ENCODE data around the gene PANX3.

PANX3 gene

GRCh38 chr11:124612567-124613246 is 1.5 kb downstream of the PANX3 start:
- DNase-seq (ENCODE audit: low read depth): no peak

- no peak for DNase-seq (ENCODE audit: low read depth)
Measured at GRCh38 chr11:124618863-124619262, 7.6 kb downstream of the PANX3 start.

GRCh38 chr11:124622531-124623451 is 11.6 kb downstream of the PANX3 start, which contains the start of gene TBRG1:
TSS of gene TBRG1 (plus strand) at chr11:124622864. CDS start at chr11:124623084, 220 bp downstream.
- DNase-seq (ENCODE audit: low read depth): peak; percentile 69

- DNase-seq (ENCODE audit: low read depth): no peak
Measured at GRCh38 chr11:124623861-124624525, 12.8 kb downstream of the PANX3 start.

- no peak for DNase-seq (ENCODE audit: low read depth)
Measured at GRCh38 chr11:124625504-124626168, 14.4 kb downstream of the PANX3 start.

GRCh38 chr11:124627546-124627945 is 16.3 kb downstream of the PANX3 start:
- no peak for DNase-seq (ENCODE audit: low read depth)

- DNase-seq (ENCODE audit: low read depth): no peak
Measured at GRCh38 chr11:124629961-124630360, 18.7 kb downstream of the PANX3 start.

- no peak for DNase-seq (ENCODE audit: low read depth)
Measured at GRCh38 chr11:124633355-124633754, 22.1 kb downstream of the PANX3 start.

GRCh38 chr11:124635932-124636331 is 24.7 kb downstream of the PANX3 start:
- DNase-seq (ENCODE audit: low read depth): no peak

- no peak for DNase-seq (ENCODE audit: low read depth)
Measured at GRCh38 chr11:124638500-124638899, 27.3 kb downstream of the PANX3 start.

GRCh38 chr11:124639186-124639585 is 28.0 kb downstream of the PANX3 start:
- DNase-seq (ENCODE audit: low read depth): no peak

GRCh38 chr11:124640666-124641065 is 29.4 kb downstream of the PANX3 start:
- no peak for DNase-seq (ENCODE audit: low read depth)

- no peak for DNase-seq (ENCODE audit: low read depth)
Measured at GRCh38 chr11:124642628-124643027, 31.4 kb downstream of the PANX3 start.

- DNase-seq (ENCODE audit: low read depth): no peak
Measured at GRCh38 chr11:124643042-124643604, 31.9 kb downstream of the PANX3 start.

- DNase-seq (ENCODE audit: low read depth): no peak
Measured at GRCh38 chr11:124643605-124644425, 32.6 kb downstream of the PANX3 start.

- DNase-seq (ENCODE audit: low read depth): peak; percentile 11
Measured at GRCh38 chr11:124644426-124645280, 33.4 kb downstream of the PANX3 start.

- DNase-seq (ENCODE audit: low read depth): no peak
Measured at GRCh38 chr11:124646148-124646547, 34.9 kb downstream of the PANX3 start.

- DNase-seq (ENCODE audit: low read depth): no peak
Measured at GRCh38 chr11:124648610-124649009, 37.4 kb downstream of the PANX3 start.

- DNase-seq (ENCODE audit: low read depth): no peak
Measured at GRCh38 chr11:124656774-124657630, 45.8 kb downstream of the PANX3 start.
